Middle frontal gyrus (tissue), 1 donor: ENCODE measurements around the gene HEY2.
"Not testable (repeated sequence)": the region's sequence is repeated elsewhere in the genome, so short reads cannot be mapped to it uniquely, and the experiment has no call there.

Source experiments
- DNase-seq: peaks from one replicate; pipeline ENCODE4 v3.0.0-alpha.2; 2015; ENCODE audit warnings: low spot score; ENCODE audit errors: extremely low spot score

HEY2 gene

DNA sequence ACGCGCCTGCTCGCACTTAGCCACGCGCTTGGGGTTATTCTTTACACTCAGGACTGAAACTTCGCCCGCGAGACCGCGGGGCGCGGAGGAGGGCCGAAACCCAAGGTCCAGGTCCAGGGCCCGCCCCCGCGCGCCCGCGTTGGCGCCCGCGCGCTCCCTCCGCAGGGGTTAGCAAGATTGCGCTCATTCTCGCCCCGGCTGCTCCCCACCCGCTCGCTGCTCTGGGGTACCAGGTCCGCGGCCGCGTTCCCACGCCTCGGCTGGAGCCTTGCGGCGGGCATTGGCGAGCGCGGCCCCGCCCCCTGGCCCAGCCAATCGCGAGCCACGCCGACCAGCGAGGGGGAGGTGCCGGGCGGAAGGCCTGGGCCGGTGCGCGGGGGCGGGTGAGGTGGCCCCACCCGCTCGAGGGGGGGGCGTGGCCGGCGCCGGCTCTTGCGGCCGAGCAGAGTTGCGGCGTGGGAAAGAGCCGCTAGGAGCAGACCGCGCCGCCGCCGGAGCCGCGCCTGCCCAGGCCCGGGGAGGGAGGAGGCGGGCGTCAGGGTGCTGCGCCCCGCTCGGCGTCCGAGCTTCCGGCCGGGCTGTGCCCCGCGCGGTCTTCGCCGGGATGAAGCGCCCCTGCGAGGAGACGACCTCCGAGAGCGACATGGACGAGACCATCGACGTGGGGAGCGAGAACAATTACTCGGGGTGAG is at the start of gene HEY2:
HEY2 (plus strand) TSS at position 460 of the 692 bp plus-strand sequence; CDS start at position 605, 145 bp downstream.
- peak; percentile 84 for DNase-seq

DNA sequence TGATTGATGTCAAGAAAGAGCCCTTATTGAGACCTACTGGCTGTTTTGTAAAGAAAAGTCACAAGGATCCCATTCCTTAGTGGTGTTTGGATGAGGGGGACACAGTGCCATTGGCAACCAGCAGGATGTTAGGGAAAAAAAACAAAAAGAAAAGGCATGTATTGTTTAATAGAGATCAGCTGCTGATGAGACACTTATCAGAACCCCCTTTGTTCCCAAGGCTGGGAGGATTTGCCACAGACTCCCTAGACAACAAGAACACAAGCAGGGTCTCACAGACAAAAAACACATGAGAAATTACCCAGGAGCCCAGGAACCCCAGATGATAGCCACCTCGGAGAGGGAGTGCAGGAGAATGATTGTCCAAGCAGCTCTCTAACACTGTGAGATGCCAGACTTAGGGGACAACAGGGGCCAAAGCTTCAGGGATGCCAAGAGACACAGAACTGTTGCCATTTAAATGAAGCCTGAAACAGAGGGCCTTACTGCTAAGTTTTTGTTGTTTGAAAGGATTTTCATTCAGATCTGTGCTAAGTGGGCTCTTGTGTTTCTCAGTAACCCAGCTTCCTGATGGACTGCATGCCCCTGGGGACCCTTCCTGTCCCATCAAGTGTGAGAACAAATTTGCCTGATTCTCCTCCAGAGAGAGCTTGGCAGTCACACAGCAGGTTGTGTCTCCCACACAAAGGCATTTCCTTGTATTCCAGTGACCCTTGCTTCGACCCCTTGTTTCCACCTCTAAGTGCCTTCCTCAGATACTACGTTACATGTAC is 48.7 kb upstream of the HEY2 start:
- peak; percentile 28 for DNase-seq

DNA sequence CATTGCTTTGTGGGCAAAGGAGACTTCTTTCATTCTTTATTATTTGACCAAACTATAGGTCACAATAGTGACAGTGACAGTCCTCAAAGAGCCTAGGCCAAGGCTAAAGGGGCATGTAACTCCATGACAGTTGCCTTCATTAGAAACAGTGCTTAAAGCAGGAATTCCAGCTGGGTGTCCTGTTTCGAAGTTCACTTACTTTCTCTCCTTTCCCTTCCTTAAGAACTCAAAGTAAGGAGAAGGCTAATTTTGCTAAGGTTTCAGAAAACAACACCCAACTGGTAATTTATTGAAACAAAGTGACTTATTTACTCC is 48.1 kb upstream of the HEY2 start:
- DNase-seq: no peak

DNA sequence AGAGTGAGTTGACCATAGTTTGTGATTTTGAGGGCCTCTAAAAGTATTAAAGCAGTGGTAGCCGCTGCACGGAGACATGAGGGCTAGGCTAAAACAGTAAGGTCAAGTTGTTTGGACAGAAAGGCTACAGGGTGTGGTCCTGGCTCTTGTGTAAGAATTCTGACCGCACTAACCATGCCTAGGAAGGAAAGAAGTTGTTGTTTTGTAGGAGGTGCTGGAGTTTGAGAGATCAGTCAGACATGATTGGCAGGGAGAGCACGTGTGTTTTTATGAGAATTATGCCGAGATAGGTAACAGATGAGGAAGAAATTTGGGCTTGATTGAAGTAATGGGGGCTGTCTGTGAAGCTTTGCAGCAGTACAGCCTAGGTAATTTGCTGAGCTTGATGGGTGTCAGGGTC is 45.5 kb upstream of the HEY2 start:
- DNase-seq: not testable (repeated sequence)

DNA sequence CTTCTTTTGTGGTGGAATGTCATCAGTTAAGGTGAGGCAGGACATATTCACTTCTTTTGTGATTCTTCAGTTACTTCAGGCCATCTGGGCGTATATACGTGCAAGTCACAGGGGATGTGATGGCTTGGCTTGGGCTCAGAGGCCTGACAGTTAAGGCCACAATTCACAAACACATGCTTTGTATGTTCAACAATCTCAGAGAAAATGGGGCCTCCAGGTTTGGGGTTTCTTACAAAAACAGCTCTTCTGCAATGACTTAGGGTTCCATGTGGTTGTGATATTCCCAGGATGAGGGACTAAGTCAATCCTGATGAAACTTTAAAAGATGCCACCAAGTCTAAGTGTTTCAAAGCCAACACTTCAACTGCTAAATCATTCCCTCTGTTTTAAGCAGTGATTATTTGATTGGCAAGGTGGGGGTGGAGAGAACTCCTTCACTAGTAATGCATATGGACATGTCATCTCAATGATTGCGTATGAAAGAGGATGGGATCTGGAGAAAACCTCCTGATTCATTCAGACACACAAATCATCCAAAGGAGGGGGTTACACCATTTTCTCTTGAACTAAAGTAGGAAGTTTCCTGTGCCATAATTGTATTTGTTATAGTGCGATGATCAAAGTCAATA is 41.7 kb upstream of the HEY2 start:
- no peak for DNase-seq

DNA sequence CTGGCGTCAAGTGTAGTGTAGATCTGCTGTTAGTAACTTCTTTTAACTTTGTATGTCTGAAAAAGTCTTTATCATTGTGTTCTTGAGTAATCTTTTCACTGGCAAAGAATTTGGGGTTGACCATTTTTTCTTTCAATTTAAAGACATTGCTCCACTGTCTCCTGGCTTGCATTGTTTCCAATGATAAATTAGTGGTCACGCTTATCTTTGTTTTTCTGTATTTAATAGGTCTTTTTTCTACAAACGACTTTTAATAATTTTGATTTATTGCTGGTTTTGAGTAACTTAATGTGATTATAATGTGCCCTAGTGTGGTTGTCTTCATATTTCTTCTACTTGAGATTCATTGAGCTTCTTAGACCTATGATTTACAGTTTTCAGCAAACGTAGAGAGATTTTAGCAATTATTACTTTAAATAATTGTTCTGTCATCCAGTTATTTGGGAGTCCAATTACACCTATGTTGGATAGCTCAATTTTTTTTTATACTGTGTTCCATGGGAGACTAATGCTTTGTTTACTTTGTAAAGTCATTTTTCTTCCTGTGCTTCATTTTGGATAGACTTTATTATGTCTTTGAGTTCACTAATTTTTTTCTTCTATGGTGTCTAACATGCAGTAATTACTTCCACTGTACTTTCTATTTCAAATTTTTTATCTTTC is 38.3 kb upstream of the HEY2 start:
- no peak for DNase-seq

DNA sequence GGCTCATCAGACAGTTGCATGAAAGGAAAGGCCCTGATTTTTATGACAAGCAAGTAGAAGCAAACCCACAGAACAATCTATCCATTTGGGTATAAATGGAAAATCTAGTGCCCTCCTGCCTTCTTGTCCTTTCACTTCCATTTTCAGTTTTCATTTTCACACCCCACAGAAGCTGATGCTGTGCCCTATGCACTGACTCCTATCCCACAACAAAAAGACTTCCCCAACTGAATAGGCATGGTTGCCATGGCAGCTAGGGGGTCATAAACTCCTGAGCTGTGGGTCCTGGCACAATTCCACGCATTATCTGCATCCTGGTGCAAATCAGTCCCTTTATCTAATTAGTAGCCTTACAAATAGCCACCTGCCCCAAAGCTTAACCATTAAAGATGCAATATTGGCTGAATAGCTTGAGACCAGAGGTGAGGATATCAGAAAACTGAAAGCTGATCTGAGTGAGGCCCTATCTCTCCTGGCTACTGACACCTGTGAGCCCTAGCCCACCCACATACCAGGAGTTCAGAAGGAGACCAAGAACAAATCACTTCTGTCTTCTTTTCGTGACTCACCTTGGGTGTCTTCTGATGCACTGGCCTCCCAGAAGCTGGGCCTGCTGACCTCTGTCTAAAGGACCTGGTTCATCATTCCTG is 34.9 kb upstream of the HEY2 start:
- no peak for DNase-seq

DNA sequence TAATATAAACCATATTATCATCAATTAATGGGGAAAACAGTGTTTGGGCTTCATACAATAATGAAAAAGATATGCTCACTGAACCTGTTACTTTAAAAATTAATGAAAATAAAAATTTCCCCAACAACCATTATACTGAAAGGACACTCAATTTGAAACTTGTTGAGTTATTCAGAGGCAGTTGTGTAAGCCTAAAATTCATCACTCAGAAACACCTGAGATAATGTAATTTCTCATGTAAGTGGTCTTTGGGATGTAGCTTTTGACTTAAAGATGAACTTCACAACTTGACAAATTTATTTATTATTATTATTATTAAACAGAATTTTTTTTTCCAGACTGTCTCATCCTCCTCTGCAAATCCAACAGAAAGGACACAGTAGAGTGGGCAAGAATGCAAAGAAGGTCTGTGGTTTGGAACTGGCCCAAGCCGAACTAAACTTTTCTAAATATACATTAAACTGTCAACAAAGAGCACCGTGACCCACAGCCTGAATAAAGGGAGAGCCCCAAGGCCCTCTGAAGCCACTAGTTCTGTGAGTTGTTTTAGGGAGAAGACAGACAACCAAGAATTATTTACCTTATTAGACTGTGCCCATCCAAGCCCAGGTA is 32.2 kb upstream of the HEY2 start:
- no peak for DNase-seq

DNA sequence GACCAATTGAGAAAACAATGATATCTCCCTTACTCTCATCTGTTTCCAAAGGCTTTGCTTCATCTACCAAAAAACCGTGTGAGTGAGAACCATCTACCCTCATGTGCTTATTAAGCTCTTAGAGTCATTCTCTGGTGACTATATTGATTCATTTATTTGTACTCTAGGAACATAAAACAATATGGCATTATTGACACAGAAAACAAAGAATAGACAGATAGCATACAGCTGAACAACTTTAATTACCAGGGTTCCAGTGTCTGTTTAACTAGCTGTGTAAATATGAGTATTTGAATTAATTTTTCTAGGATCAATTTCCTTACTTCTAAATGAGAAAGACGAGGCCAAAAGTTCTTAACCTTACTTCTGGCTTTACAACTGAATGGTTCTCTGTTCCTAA is 31.3 kb upstream of the HEY2 start:
- no peak for DNase-seq

DNA sequence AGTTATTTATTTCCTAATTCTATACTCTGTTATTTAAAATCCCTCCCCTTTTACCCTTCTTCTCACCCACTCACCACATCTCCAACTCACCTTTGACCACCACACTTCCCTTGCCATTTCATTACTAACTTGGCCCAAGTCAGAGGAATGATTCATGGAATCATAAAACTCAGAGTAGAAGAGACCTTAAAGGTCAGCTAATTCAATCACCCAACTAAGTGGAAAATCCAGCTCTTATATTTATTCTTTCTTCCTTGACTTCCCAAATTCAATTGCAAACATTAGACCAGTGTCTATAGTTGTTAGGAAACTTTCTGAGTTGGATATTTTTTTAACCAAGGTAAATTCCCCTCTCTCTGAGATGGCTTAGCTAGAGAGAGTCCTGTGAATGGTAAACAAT is 26.5 kb upstream of the HEY2 start:
- DNase-seq: no peak

DNA sequence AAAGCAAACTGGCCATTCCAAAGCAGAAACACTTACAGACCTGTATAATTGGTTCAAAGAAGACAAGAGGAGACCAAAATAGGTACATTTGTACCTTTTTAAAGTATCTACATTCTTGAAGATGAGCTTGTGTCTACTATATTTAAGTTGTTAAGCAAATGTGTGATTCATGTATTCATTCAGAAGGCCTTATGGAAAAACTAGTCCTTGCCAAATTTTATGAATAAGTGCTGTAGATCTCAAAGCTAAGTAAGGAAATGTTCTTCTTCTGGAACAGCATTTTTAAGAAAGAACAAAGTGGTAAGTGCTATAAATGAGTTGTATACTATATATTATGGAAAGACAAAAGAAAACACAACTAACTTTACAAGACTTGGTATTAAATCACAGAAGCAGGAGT is 22.2 kb upstream of the HEY2 start:
- DNase-seq: no peak

DNA sequence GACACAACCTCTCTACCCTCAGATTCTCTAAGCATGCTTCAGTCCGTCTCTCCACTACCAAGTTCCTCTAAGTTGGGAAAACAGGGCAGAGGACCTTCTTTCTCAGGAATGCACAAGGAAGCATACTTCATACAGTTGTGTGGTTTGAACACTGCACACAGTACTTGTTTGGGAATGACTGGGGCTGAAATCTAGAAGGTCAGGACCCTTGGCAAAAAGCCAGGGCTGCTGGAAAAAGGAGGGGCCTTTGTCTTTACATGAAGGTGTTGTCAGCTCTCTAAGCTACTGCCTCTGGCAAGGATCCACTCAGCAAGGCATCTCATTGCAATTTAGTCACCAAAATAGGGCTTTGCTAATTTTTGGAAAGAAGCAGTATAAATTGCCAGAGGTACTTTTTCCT is 20.7 kb upstream of the HEY2 start:
- no peak for DNase-seq

DNA sequence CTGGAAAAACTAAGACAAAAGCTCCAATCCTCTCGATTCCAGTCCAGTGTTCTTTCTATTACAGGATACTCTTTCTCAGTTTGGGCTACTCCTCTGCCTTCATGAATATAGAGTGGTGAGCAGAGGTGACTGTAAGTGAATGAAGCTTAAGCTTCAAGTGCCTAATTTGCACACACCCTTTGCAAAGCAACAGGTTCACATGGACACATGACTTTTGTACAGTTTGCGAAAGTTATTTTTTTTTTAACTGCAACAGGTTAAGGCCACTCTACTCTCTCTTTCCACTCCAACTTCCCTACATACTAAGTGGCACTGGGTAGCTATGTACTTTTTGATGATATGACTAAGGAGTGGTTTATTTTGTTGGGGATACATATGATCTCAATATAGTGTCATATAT is 19.4 kb upstream of the HEY2 start:
- no peak for DNase-seq

DNA sequence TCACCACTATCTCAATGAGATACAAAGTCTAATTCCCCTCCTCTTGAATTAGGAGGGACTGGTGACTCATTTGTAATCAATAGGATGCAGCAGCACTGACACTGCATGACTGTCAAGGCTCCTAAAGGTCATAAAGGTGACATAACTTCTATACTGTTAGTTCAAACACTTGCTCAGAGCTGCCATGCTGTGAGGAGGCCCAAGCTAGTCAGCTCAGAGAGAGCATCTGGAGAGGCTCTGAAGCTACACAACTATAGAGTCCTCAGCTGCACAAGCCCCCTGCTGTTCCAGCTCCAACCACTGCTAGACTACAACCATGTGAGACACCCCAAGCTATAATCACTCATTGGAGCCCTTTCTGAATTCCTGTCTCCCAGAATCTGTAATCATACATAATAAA is 17.0 kb upstream of the HEY2 start:
- no peak for DNase-seq

DNA sequence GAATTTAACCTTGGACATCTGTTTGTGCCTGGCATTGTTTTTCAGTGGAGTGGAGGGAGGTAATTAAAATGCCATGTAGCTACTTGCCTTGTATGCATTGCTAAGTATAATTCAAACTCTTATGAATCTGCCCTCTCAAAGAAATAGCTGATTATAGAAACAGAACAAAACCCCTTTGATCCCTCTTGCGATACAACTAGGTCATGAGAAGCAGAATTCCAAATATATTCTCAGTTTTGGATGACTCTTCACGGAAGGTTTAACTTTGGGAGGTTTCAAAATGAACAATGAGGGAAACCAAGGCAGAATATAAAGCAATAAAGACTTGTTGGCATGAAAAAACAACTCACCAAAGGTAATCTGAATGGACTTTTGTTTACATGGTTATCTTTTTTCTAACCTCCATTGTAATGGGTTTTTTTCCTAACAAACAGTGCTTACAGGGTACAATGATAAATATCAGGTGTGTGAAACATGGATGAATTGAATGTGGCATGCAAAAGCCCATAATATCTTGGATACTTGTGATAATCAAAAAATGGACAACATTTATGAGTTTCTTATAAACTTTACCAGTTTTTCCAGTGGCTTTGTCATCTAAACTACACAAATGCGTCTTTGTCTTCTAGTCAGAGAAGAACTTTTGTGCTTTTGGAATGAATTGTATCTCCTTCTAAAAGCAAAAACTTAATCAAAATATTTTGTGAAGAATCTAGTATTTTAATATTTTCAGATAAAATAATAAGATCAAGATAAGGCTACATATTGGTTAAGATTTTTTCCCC is 15.7 kb upstream of the HEY2 start:
- no peak for DNase-seq

DNA sequence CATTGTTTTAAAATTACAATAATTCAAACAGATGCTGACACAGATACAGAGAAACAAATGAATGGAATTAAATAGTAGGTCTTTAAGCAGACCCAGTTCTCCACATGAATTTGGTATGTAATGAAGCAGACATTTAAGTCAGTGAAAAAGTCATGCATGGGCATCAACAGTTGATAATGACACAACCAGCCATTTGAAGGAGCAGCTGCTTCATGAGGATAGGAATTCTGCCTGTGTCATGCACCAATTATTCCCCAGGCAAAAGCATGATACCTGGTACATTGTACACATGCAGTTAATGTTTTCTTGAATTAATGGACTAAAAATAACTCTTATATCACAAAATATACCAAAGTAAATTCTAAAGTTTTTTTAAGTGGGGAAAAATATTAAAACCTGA is 11.2 kb upstream of the HEY2 start:
- no peak for DNase-seq

DNA sequence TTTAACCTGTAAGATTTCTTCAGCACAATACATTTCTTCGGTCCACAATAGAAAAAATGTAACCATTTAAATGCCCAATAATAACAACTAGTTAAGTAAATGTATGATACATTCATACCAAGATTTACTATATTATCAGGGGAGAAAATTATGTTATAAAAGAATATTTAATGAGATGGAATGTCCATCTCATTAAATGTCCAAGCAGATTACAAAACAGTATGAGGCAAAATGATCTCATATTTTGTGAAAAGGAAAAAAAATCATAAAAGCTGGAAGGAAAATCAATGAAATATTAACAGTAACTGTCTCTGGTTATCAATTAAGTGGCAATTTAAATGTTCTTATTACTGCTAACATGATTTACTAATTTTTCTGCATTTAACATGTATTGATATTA is 10.1 kb upstream of the HEY2 start:
- DNase-seq: no peak

DNA sequence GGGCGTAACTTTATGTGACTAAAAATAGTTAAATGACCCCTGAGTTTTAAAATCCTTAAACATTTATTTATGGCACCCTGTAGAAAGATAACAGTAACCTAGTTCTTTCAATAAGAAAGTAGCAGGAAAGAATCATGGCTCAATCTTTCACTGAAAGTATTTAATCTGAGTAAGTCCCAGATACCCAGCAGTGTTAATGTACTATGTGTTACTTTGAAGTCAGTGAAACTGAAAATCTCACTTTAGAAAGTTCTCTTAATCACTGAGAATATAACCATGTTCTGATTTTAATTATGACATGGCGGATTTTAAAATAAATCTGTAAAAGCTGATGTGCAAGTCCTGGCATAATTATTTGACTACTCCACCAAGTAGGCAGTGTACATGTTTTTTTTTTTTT is 8.1 kb upstream of the HEY2 start:
- DNase-seq: no peak

DNA sequence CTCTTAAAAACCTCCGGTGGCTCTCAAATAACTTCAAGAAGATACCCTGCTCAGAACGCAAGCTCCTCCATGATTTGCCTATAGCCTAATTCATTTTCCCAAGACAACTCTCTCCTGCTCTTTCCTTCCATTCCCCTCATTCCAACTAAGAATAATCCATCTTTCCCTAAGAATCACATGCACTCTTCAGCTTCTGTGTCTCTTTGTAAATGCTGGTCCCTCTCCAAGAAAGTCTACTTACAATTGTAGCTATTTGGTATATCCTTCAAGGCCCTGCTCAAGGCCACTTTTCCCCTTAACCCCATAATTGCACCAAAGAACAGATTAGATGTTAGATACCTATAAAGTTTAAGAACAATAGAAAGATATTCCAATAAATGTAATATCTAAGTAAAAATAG is 7.4 kb upstream of the HEY2 start:
- no peak for DNase-seq

DNA sequence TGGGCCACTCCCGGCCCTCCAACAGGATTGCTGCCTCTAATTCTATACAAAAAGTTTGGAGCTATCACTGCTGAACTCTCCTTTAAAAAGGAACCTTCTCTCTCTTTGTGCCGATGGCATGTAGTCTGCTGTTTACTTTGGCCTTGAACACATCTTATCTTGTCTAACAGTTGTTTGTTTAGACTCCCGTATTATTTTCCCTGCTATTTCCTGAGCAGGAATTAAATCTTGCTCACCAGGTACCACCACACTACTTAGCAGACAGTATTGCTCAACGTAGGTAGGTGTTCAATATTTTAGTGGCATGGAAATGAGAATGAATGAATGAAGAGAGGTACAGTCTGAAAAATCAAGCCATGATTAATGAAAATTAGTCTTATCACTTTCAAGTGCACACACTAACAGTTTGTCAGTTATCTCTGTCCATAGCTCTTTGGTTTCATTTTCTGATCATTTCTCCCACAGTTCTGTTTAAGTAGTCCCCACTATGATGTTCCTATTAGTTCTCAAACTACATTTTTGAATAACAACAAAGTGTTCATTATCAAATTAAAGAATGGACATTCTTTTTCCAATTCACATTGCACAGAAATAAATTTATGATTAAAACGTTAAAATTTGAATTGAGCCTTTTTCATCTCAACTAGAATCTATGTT is 6.8 kb upstream of the HEY2 start:
- DNase-seq: no peak
